ENCODE measurements around the gene MCM3AP. TPM values are rescaled to one million over a fixed set of nuclear protein-coding genes. Genes with fewer than 3 reads are reported as not detected.

Gene MCM3AP
- total RNA-seq, 1 donor from 2014 or later: 58.8 TPM

GRCh38 chr21:46237474-46237873, 47.9 kb downstream of the MCM3AP start:
- Histone ChIP-seq H3K9me3 (replicated peaks) (no peaks in the 10 kb centered on the region), H3K4me3 (no peak overlapping the region), H3K27me3 (ENCODE audit: low read depth) (no peaks in the 10 kb centered on the region), H3K27ac (replicated peaks) (no peak overlapping the region), H3K36me3 (peaks cover 94% of the 10 kb centered on the region), H3K4me1 (no peaks in the 10 kb centered on the region)
- TF ChIP-seq CTCF (IDR thresholded peaks at IDR 0.05; ENCODE audit: borderline replicate concordance): no peak
- intact Hi-C loops (cut with micrococcal nuclease): no loop called here
- DNase-seq: no peak

- H3K4me1 ChIP-seq: peaks cover 9% of the 10 kb centered on the region
- no peaks in the 10 kb centered on the region for H3K27me3 ChIP-seq (ENCODE audit: low read depth)
- peaks cover 72% of the 10 kb centered on the region for H3K36me3 ChIP-seq
- no peak overlapping the region for H3K4me3 ChIP-seq
- DNase-seq: no peak
- H3K9me3 ChIP-seq (replicated peaks): no peaks in the 10 kb centered on the region
- TF ChIP-seq CTCF (IDR thresholded peaks at IDR 0.05; ENCODE audit: borderline replicate concordance): no peak
- intact Hi-C loops (cut with micrococcal nuclease): no loop called here
- no peak overlapping the region for H3K27ac ChIP-seq (replicated peaks)
Measured at GRCh38 chr21:46234436-46234950, 50.9 kb downstream of the MCM3AP start.

- peak overlapping the region; percentile 95 for H3K27ac ChIP-seq (replicated peaks)
- H3K36me3 ChIP-seq: peaks cover 26% of the 10 kb centered on the region
- no peaks in the 10 kb centered on the region for H3K27me3 ChIP-seq (ENCODE audit: low read depth)
- DNase-seq: no peak
- no peak for TF ChIP-seq CTCF (IDR thresholded peaks at IDR 0.05; ENCODE audit: borderline replicate concordance)
- peaks cover 51% of the 10 kb centered on the region for H3K4me1 ChIP-seq
- peak overlapping the region; percentile 99 for H3K4me3 ChIP-seq
- no peaks in the 10 kb centered on the region for H3K9me3 ChIP-seq (replicated peaks)
- intact Hi-C loops (cut with micrococcal nuclease): no loop called here
Measured at GRCh38 chr21:46229923-46230260, 55.5 kb downstream of the MCM3AP start.

- H3K36me3 ChIP-seq: peaks cover 20% of the 10 kb centered on the region
- DNase-seq: no peak
- peak overlapping the region; percentile 95 for H3K27ac ChIP-seq (replicated peaks)
- H3K4me3 ChIP-seq: peak overlapping the region; percentile 99
- peak; percentile 59 for TF ChIP-seq CTCF (IDR thresholded peaks at IDR 0.05; ENCODE audit: borderline replicate concordance)
- intact Hi-C loops (cut with micrococcal nuclease): no loop called here
- H3K27me3 ChIP-seq (ENCODE audit: low read depth): no peaks in the 10 kb centered on the region
- H3K9me3 ChIP-seq (replicated peaks): no peaks in the 10 kb centered on the region
- H3K4me1 ChIP-seq: peaks cover 56% of the 10 kb centered on the region
Measured at GRCh38 chr21:46229133-46229922, 56.1 kb downstream of the MCM3AP start.

GRCh38 chr21:46228345-46229051, 56.9 kb downstream of the MCM3AP start, which contains the start of gene LSS:
Gene LSS (minus strand): TSS chr21:46228774. CDS start chr21:46228745, 29 bp downstream.
- DNase-seq: peak; percentile 97
- Histone ChIP-seq H3K4me1 (peaks cover 63% of the 10 kb centered on the region), H3K9me3 (replicated peaks) (no peaks in the 10 kb centered on the region), H3K36me3 (peaks cover 12% of the 10 kb centered on the region), H3K27ac (replicated peaks) (peak within 1 kb of the TSS; percentile 95), H3K27me3 (ENCODE audit: low read depth) (no peaks in the 10 kb centered on the region), H3K4me3 (peak within 1 kb of the TSS; percentile 99)
- no peak for TF ChIP-seq CTCF (IDR thresholded peaks at IDR 0.05; ENCODE audit: borderline replicate concordance)
- intact Hi-C loops (cut with micrococcal nuclease): no loop called here

Data from left ventricle myocardium inferior (tissue), 1 donor.